K562 (cell line): ENCODE results near the gene HAPLN2. TPM values are rescaled to one million over a fixed set of nuclear protein-coding genes. Genes with fewer than 3 reads are reported as not detected.

Experiments
- ATAC-seq: fragments of 200-7000 bp; cut with Tn5 transposase; 3 replicates; pipeline ENCODE4 v1.9.1; 2020; ENCODE audit warnings: moderate library complexity
- BruUV-seq: library from RNA; stranded (reverse); fragments of 400-500 nt; replicated peaks from 2 replicates; lab custom pipeline; 2021; lab: Mats Ljungman, UMichigan
- CTCF ChIA-PET: fragments of 300-600 bp; formaldehyde crosslinking; extraction: SDS; loops from one replicate; lab custom pipeline; 2021; ENCODE audit warnings: low intra/inter-chr PET ratio; lab: Yijun Ruan, JAX
- POLR2A ChIA-PET: fragments of 300-600, 350-650 bp; sonication (Branson Sonifier 250); formaldehyde crosslinking; extraction: SDS; loops from one replicate; lab custom pipeline; 2021; ENCODE audit warnings: antibody characterized with exemption, inconsistent platforms; lab: Yijun Ruan, JAX
- DNase-seq, 4 experiments: peaks; one replicate each; pipeline versions ENCODE4 v3.0.0 to v3.0.0-alpha.2; 2011 to 2018; ENCODE audit warnings: low spot score in 3 of 4, mixed read lengths in 3 of 4; ENCODE audit errors: extremely low read depth in 1 of 4
- FAIRE-seq: peaks from 2 replicates; lab custom pipeline; 2011; peaks lifted over from hg19 to GRCh38; lab: Jason Lieb, UNC
- H2AFZ ChIP-seq: 2 replicates; pipeline ENCODE4 v1.6.0; 2011; ENCODE audit warnings: low read depth, low read length, control low read depth, inconsistent platforms
- H3K27ac ChIP-seq: fragments of 200-600 bp; 3 replicates; pipeline ENCODE4 v1.8.0; 2011; ENCODE audit warnings: low read depth, mild to moderate bottlenecking, control low read depth, inconsistent platforms, low read length, moderate library complexity, mixed read lengths; ENCODE audit errors: extremely low read depth
- H3K27me3 ChIP-seq, 2 experiments: fragments of 300-600 bp in 1 of 2; 2 replicates in 1 of 2; 3 replicates in 1 of 2; pipeline versions ENCODE4 v1.6.0 to v1.8.0; 2011; ENCODE audit warnings: inconsistent platforms in 2 of 2, low read length in 2 of 2, mild to moderate bottlenecking in 1 of 2, mixed read lengths in 1 of 2, moderate library complexity in 1 of 2; ENCODE audit not compliant: control insufficient read depth in 2 of 2, insufficient read depth in 2 of 2
- H3K36me3 ChIP-seq: fragments of 300-600 bp; 3 replicates; pipeline ENCODE4 v1.8.0; 2011; ENCODE audit warnings: mild to moderate bottlenecking, low read length, inconsistent platforms; ENCODE audit not compliant: control insufficient read depth, insufficient read depth
- H3K4me1 ChIP-seq, 2 experiments: fragments of 200-600 bp in 1 of 2; replicated peaks in 1 of 2; 2 replicates in 1 of 2; 3 replicates in 1 of 2; pipeline versions ENCODE4 v1.5.1 to v1.8.0; 2011; ENCODE audit warnings: inconsistent platforms in 2 of 2, low read length in 2 of 2, mild to moderate bottlenecking in 1 of 2, mixed read lengths in 1 of 2, moderate library complexity in 1 of 2; ENCODE audit not compliant: control insufficient read depth in 2 of 2, insufficient read depth in 2 of 2
- H3K4me2 ChIP-seq: 2 replicates; pipeline ENCODE4 v1.6.1; 2011; ENCODE audit warnings: low read length, control low read depth, inconsistent platforms, mixed read lengths; ENCODE audit not compliant: insufficient read depth
- H3K4me3 ChIP-seq: fragments of 200-600 bp; sonication (generic), shearing (Covaris generic); 2 replicates; pipeline ENCODE4 v1.5.1; 2016; ENCODE audit warnings: control low read depth, inconsistent platforms
- H3K79me2 ChIP-seq: fragments of 200-600 bp; 3 replicates; pipeline ENCODE4 v1.8.0; 2011; ENCODE audit warnings: low read length, inconsistent platforms; ENCODE audit not compliant: control insufficient read depth, insufficient read depth
- H3K9ac ChIP-seq, 2 experiments: 2 replicates each; pipeline versions ENCODE4 v1.6.0 to v1.6.1; 2011; ENCODE audit warnings: low read depth in 2 of 2, low read length in 2 of 2, control low read depth in 1 of 2, inconsistent platforms in 1 of 2, mild to moderate bottlenecking in 1 of 2, mixed read lengths in 1 of 2; ENCODE audit not compliant: insufficient read depth in 1 of 2
- H3K9me1 ChIP-seq: one replicate; pipeline ENCODE4 v1.6.0; 2011; ENCODE audit warnings: inconsistent platforms, mild to moderate bottlenecking, low read length, moderate library complexity; ENCODE audit not compliant: control insufficient read depth, insufficient read depth
- H3K9me3 ChIP-seq: replicated peaks from 2 replicates; pipeline ENCODE4 v1.5.1; 2011; ENCODE audit warnings: low read depth, low read length, inconsistent platforms; ENCODE audit not compliant: control insufficient read depth, insufficient read depth
- H4K20me1 ChIP-seq: replicated peaks from 2 replicates; pipeline ENCODE4 v1.6.1; 2011; ENCODE audit warnings: low read length, inconsistent platforms, mixed read lengths; ENCODE audit not compliant: control insufficient read depth, insufficient read depth
- FOXK2 ChIP-seq, 2 experiments: fragments of 450-650 bp; IDR thresholded peaks in 1 of 2; conservative IDR thresholded peaks in 1 of 2; 2 replicates each; pipeline ENCODE4 v1.6.1; 2016; ENCODE audit warnings: low read depth in 2 of 2, mild to moderate bottlenecking in 1 of 2
- NCOA1 ChIP-seq: fragments of 450-650 bp; IDR thresholded peaks from 2 replicates; pipeline ENCODE4 v1.6.1; 2016; ENCODE audit warnings: low read depth
- POLR2A ChIP-seq: fragments of 450-650 bp; conservative IDR thresholded peaks from 2 replicates; pipeline ENCODE4 v1.6.1; 2016
- YY1 ChIP-seq, 3 experiments: IDR thresholded peaks; 2 replicates each; pipeline ENCODE4 v1.6.1; 2011; ENCODE audit warnings: low read length in 2 of 3, mild to moderate bottlenecking in 2 of 3, moderate library complexity in 2 of 3, borderline replicate concordance in 1 of 3, control low read depth in 1 of 3, low read depth in 1 of 3; ENCODE audit not compliant: insufficient read depth in 3 of 3, insufficient replicate concordance in 2 of 3, control insufficient read depth in 1 of 3, insufficient read length in 1 of 3; ENCODE audit errors: extremely low read depth in 1 of 3
- ZNF311 ChIP-seq: fragments of 250-450 bp; sonication (Bioruptor Pico); IDR thresholded peaks from 2 replicates; pipeline ENCODE4 v1.4.0; 2020; ENCODE audit warnings: mild to moderate bottlenecking, moderate library complexity
- WGBS: fragments of 100-300 bp; shearing (Covaris generic); methylation state at CpG from one replicate; pipeline ENCODE4 v1.1.6; 2016; ENCODE audit warnings: low coverage, mixed read lengths; ENCODE audit not compliant: insufficient coverage; ENCODE audit errors: missing lambda C conversion rate; 5-methylcytosine and 5-hydroxymethylcytosine counted together
- in situ Hi-C: fragments of 300-500 bp; cut with MboI; formaldehyde crosslinking; loops from 4 replicates; pipeline ENCODE4 v1.15.0; 2018; ENCODE audit warnings: inconsistent platforms, mixed read lengths
- intact Hi-C: fragments of 100-400 bp; cut with micrococcal nuclease; formaldehyde crosslinking; loops from 2 replicates; pipeline ENCODE4 v1.14.2; 2022
- polyA plus RNA-seq, 8 experiments: library from polyadenylated mRNA; depleted of rRNA in 4 of 8; stranded (reverse) in 5 of 8; unstranded in 3 of 8; fragments of >200 nt; fragmentation: Nextera tagmentation in 2 of 8; fragmentation: Illumina TruSeq in 1 of 8; extraction: Ambion mirVana in 2 of 8; extraction: Trizol in 1 of 8; gene quantifications; 2 replicates each; pipeline versions ENCODE4 v1.2.1 to v1.2.3, GENCODE V29; 2011 to 2014; ENCODE audit warnings: inconsistent platforms in 1 of 8, missing spikeins in 1 of 8
- total RNA-seq, 7 experiments: library from RNA; depleted of rRNA in 6 of 7; stranded (reverse); fragments of >200 nt in 6 of 7; fragmentation: Illumina TruSeq in 2 of 7; extraction: Trizol in 2 of 7; gene quantifications; 2 replicates each; pipeline versions ENCODE4 v1.2.1 to v1.2.3, GENCODE V29; 2011 to 2021; ENCODE audit warnings: low replicate concordance in 1 of 7

HAPLN2 gene
- total and polyA plus RNA-seq, 9 of the 15 experiments (the other 6 are each of a cell fraction or from before 2014, with no cell fraction given): 0.14 to 5.2 (median 3.8) TPM; not detected in 4

GRCh38 chr1:156645056-156645455, 25.8 kb downstream of the HAPLN2 start (continued):
- TF ChIP-seq YY1 (IDR thresholded peaks at IDR 0.05; ENCODE audit: borderline replicate concordance in 1 of 3, control insufficient read depth in 1 of 3, extremely low read depth in 1 of 3, insufficient read depth in 3 of 3, insufficient read length in 1 of 3, insufficient replicate concordance in 2 of 3, low read depth in 1 of 3, low read length in 2 of 3): no peak

- no peaks in the 10 kb centered on the region for H3K9me1 ChIP-seq
- 79% methylated on average over 1 of the region's 1 CpG for WGBS
- H3K4me3 ChIP-seq: no peak overlapping the region
- peaks cover 55% of the 10 kb centered on the region for H3K36me3 ChIP-seq
- FAIRE-seq: no peak
- H3K79me2 ChIP-seq: no peaks in the 10 kb centered on the region
- POLR2A ChIA-PET: interaction anchor here (3.4 kb wide), 1 partner anchor 15 kb away, joined by 21 read pairs; no protein-coding TSS in a partner anchor
- peaks cover 57% of the 10 kb centered on the region for H4K20me1 ChIP-seq
- H3K27me3 ChIP-seq: no peaks in the 10 kb centered on the region
- in situ Hi-C loops: no loop called here
- H3K4me1 ChIP-seq: peaks cover 0 to 30% of the 10 kb centered on the region in 2 experiments; a peak in 3 of 5 replicates
- no peak overlapping the region for H3K4me2 ChIP-seq
- TF ChIP-seq FOXK2 (conservative IDR thresholded peaks at IDR 0.05 in 1 of 2, IDR thresholded peaks at IDR 0.05 in 1 of 2; ENCODE audit: low read depth in 2 of 2) (no peak), POLR2A (0 out of 2 replicates have a peak, but pooled peaks have one; percentile 3), ZNF311 (no peak), NCOA1 (no peak)
- TF ChIP-seq, all 486 proteins: peak for 1
- DNase-seq (no peak), ATAC-seq (no peak)
- intact Hi-C loops: no loop called here
- no peak overlapping the region; a peak in 1 of 4 replicates for H3K9ac ChIP-seq
- no TSS peak for BruUV-seq
- CTCF ChIA-PET: no interaction called here
- H2AFZ ChIP-seq: no peak overlapping the region
- no peaks in the 10 kb centered on the region for H3K9me3 ChIP-seq
- H3K27ac ChIP-seq: no peak overlapping the region
Measured at GRCh38 chr1:156645666-156646065, 26.5 kb downstream of the HAPLN2 start.
